OCI-LY3 (cell line): ENCODE data around the gene ERC1.

Experiments
- H2AFZ ChIP-seq: fragments of 200-600, 300-600 bp; shearing (Covaris generic); 2 replicates; pipeline ENCODE4 v1.6.0; 2014; ENCODE audit warnings: antibody characterized with exemption, low read depth, low read length
- H3K27ac ChIP-seq: fragments of 200-600, 300-600 bp; sonication (generic); 2 replicates; pipeline ENCODE4 v1.5.1; 2014; ENCODE audit warnings: mild to moderate bottlenecking, low read length, moderate library complexity, mixed read lengths
- H3K27me3 ChIP-seq: fragments of 200-600, 300-600 bp; sonication (generic); 2 replicates; pipeline ENCODE4 v1.6.1; 2014; ENCODE audit warnings: low read depth, low read length, mixed read lengths
- H3K36me3 ChIP-seq: fragments of 200-600, 300-600 bp; sonication (generic); replicated peaks from 2 replicates; pipeline ENCODE3; 2014; ENCODE audit warnings: low read depth, low read length, mixed read lengths
- H3K4me1 ChIP-seq: fragments of 300-600, 200-600 bp; sonication (generic); 2 replicates; pipeline ENCODE4 v1.6.1; 2014; ENCODE audit warnings: low read length, mixed read lengths
- H3K4me2 ChIP-seq: fragments of 200-600, 300-600 bp; sonication (generic); 2 replicates; pipeline ENCODE4 v1.6.1; 2014; ENCODE audit warnings: low read length, mixed read lengths
- H3K4me3 ChIP-seq: fragments of 300-600, 200-600 bp; sonication (generic); 2 replicates; pipeline ENCODE4 v1.5.1; 2014; ENCODE audit warnings: antibody characterized with exemption, mild to moderate bottlenecking, low read length, moderate library complexity
- H3K79me2 ChIP-seq: fragments of 300-600, 200-600 bp; shearing (Covaris generic); 2 replicates; pipeline ENCODE4 v1.6.1; 2014; ENCODE audit warnings: mild to moderate bottlenecking, low read length, mixed read lengths
- H3K9ac ChIP-seq: fragments of 300-600, 200-600 bp; shearing (Covaris generic); 2 replicates; pipeline ENCODE4 v1.6.0; 2014; ENCODE audit warnings: mild to moderate bottlenecking, low read length, moderate library complexity
- H3K9me3 ChIP-seq: fragments of 200-600, 300-600 bp; shearing (Covaris generic); 2 replicates; pipeline ENCODE4 v1.6.1; 2014; ENCODE audit warnings: low read length, mixed read lengths; ENCODE audit not compliant: insufficient read depth
- H4K20me1 ChIP-seq: fragments of 200-600, 300-600 bp; sonication (generic); 2 replicates; pipeline ENCODE4 v1.6.1; 2016; ENCODE audit warnings: low read length, mixed read lengths; ENCODE audit not compliant: insufficient read depth
- CTCF ChIP-seq: fragments of 200-600, 300-600 bp; sonication (generic); IDR thresholded peaks from 2 replicates; pipeline ENCODE4 v1.5.1; 2014; ENCODE audit warnings: antibody characterized with exemption, low read length, low read depth
- EZH2phosphoT487 ChIP-seq: fragments of 200-600 bp; shearing (Covaris generic); IDR thresholded peaks from 2 replicates; pipeline ENCODE4 v1.6.1; 2018; ENCODE audit warnings: antibody characterized with exemption, mixed run types, low read depth

Gene ERC1

DNA sequence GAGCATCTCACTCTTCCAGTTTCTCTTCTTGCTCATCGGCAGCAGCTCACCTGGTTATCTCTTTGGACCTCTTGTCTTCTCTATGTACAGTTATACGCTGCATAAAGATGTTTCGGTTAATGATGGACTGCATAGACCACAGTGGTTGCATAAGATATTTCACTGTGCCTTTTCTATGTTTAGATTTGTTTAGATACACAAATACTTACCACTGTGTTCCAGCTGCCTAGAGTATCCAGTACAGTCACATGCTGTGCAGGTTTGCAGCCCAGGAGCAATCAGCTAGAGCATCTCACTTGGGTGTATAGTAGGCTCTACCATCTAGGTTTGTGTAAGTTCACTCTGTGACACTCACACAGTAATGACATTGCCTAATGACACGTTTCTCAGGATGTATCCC lies 545.8 kb downstream of the ERC1 start:
- H3K27me3 ChIP-seq, result no peaks in the 10 kb centered on the region

DNA sequence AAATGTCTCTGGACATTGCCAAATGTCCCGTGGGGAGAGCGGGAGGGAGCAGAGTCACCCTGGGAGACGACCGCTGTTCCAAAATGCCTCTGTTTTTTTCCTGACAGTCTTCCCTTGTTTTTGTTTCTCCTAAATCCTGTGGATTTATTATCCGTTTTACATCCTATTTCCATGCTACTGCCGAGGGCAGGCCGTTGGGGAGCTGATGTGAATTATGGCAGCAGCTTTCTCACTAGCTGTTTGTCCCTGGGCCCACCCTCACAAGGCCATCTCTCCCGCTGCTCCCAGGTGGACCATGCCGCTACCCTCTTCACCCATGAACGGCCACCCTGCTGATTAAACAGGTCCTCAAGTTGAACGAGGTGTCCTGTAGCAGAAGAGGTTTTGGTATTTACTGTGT lies 548.1 kb downstream of the ERC1 start:
- Histone ChIP-seq H3K36me3 (no peaks in the 10 kb centered on the region), H3K4me2 (no peak overlapping the region), H2AFZ (no peak overlapping the region), H3K27me3 (no peaks in the 10 kb centered on the region), H3K4me1 (peaks cover 10% of the 10 kb centered on the region), H3K4me3 (no peak overlapping the region), H3K9ac (no peak overlapping the region), H3K9me3 (no peaks in the 10 kb centered on the region), H3K79me2 (peaks cover 76% of the 10 kb centered on the region), H3K27ac (no peak overlapping the region), H4K20me1 (0 out of 2 replicates have a peak, but pooled peaks cover 12% of the 10 kb centered on the region)
- TF ChIP-seq EZH2phosphoT487, result no peak

More for the DNA sequence above, 545.8 kb downstream of the ERC1 start:
- Histone ChIP-seq H3K9me3 (no peaks in the 10 kb centered on the region), H4K20me1 (peaks cover 12% of the 10 kb centered on the region; the same call in 1 of the 2 replicates), H3K4me1 (peaks cover 33% of the 10 kb centered on the region), H3K36me3 (no peaks in the 10 kb centered on the region), H3K27ac (no peak overlapping the region), H3K4me2 (no peak overlapping the region), H3K4me3 (no peak overlapping the region), H3K9ac (no peak overlapping the region), H3K79me2 (peaks cover 91% of the 10 kb centered on the region), H2AFZ (no peak overlapping the region)
- TF ChIP-seq CTCF (no peak), EZH2phosphoT487 (no peak)

- H3K79me2 ChIP-seq, result peaks cover 62% of the 10 kb centered on the region
- H3K9ac ChIP-seq, result no peak overlapping the region
- H3K27me3 ChIP-seq, result no peaks in the 10 kb centered on the region
- no peak overlapping the region for H2AFZ ChIP-seq
- no peaks in the 10 kb centered on the region for H3K36me3 ChIP-seq
- peaks cover 8% of the 10 kb centered on the region for H3K4me1 ChIP-seq
- no peak overlapping the region for H3K4me3 ChIP-seq
- no peak overlapping the region for H3K4me2 ChIP-seq
- H4K20me1 ChIP-seq, result peaks cover 12% of the 10 kb centered on the region; the same call in 1 of the 2 replicates
- no peaks in the 10 kb centered on the region for H3K9me3 ChIP-seq
- TF ChIP-seq CTCF (no peak), EZH2phosphoT487 (no peak)
- H3K27ac ChIP-seq, result no peak overlapping the region
These were observed 549.7 kb downstream of the ERC1 start for GRCh38 chr12:1540690-1541089.

GRCh38 chr12:1542599-1542998 lies 551.6 kb downstream of the ERC1 start:
- Histone ChIP-seq H3K4me1 (peaks cover 19% of the 10 kb centered on the region), H3K36me3 (no peaks in the 10 kb centered on the region), H2AFZ (no peak overlapping the region), H3K4me3 (no peak overlapping the region), H3K4me2 (no peak overlapping the region), H3K27ac (no peak overlapping the region), H3K9me3 (no peaks in the 10 kb centered on the region), H3K79me2 (peaks cover 55% of the 10 kb centered on the region), H3K9ac (no peak overlapping the region), H4K20me1 (peaks cover 7% of the 10 kb centered on the region; the same call in 1 of the 2 replicates), H3K27me3 (no peaks in the 10 kb centered on the region)
- TF ChIP-seq CTCF (no peak), EZH2phosphoT487 (no peak)
